IMR-90 (cell line): Measurements from ENCODE around the gene CYP27B1. TPM values are rescaled to one million over a fixed set of nuclear protein-coding genes. Genes with fewer than 3 reads are reported as not detected.

Experiments used
- ATAC-seq: fragments of 200-7000 bp; cut with Tn5 transposase; 2 replicates; pipeline ENCODE4 v1.9.1; 2020; ENCODE audit warnings: low read depth, mild to moderate bottlenecking, moderate library complexity
- BruUV-seq: library from RNA; stranded (reverse); fragments of 400-500 nt; replicated peaks from 2 replicates; lab custom pipeline; 2021; lab: Mats Ljungman, UMichigan
- CTCF ChIA-PET: fragments of 300-600 bp; formaldehyde crosslinking; extraction: SDS; loops from one replicate; lab custom pipeline; 2021; ENCODE audit warnings: antibody characterized with exemption; lab: Yijun Ruan, JAX
- POLR2A ChIA-PET: fragments of 300-600 bp; sonication (Branson Sonifier 250); formaldehyde crosslinking; loops from one replicate; lab custom pipeline; 2022; ENCODE audit warnings: antibody characterized with exemption; ENCODE audit not compliant: unreplicated experiment; lab: Charles Lee
- DNase-seq: peaks from one replicate; pipeline ENCODE4 v3.0.0; 2013
- H2AFZ ChIP-seq: replicated peaks from 2 replicates; pipeline ENCODE3; 2013; ENCODE audit warnings: low read length, mild to moderate bottlenecking; ENCODE audit not compliant: poor library complexity
- H2AK5ac ChIP-seq: 2 replicates; pipeline ENCODE4 v1.6.1; 2013; ENCODE audit warnings: low read depth, low read length, inconsistent platforms
- H2AK9ac ChIP-seq: replicated peaks from 2 replicates; pipeline ENCODE3; 2013; ENCODE audit warnings: mild to moderate bottlenecking, low read depth, low read length, moderate library complexity; ENCODE audit not compliant: poor library complexity
- H2BK120ac ChIP-seq: 2 replicates; pipeline ENCODE4 v1.6.1; 2013; ENCODE audit warnings: low read depth, low read length, inconsistent platforms
- H2BK15ac ChIP-seq: 3 replicates; pipeline ENCODE4 v1.6.1; 2013; ENCODE audit warnings: low read depth, low read length, inconsistent platforms
- H2BK20ac ChIP-seq: 2 replicates; pipeline ENCODE4 v1.6.1; 2013; ENCODE audit warnings: low read depth, mild to moderate bottlenecking, inconsistent platforms, low read length, moderate library complexity
- H2BK5ac ChIP-seq: 2 replicates; pipeline ENCODE4 v1.6.1; 2013; ENCODE audit warnings: mild to moderate bottlenecking, low read depth, low read length, inconsistent platforms; ENCODE audit not compliant: poor library complexity, severe bottlenecking
- H3K14ac ChIP-seq: replicated peaks from 2 replicates; pipeline ENCODE4 v1.6.1; 2013; ENCODE audit warnings: low read depth, low read length, inconsistent platforms
- H3K18ac ChIP-seq: 2 replicates; pipeline ENCODE4 v1.6.1; 2013; ENCODE audit warnings: low read depth, low read length, control low read depth
- H3K23ac ChIP-seq: 2 replicates; pipeline ENCODE4 v1.6.1; 2013; ENCODE audit warnings: low read depth, low read length, inconsistent platforms
- H3K27ac ChIP-seq: 2 replicates; pipeline ENCODE4 v1.5.1; 2013; ENCODE audit warnings: mild to moderate bottlenecking, control low read depth, low read length; ENCODE audit not compliant: insufficient read depth
- H3K27me3 ChIP-seq: 2 replicates; pipeline ENCODE4 v1.6.1; 2013; ENCODE audit warnings: low read length; ENCODE audit not compliant: control insufficient read depth, insufficient read depth
- H3K36me3 ChIP-seq: 2 replicates; pipeline ENCODE4 v1.6.1; 2013; ENCODE audit warnings: low read length, mixed read lengths; ENCODE audit not compliant: control insufficient read depth, insufficient read depth
- H3K4ac ChIP-seq: 2 replicates; pipeline ENCODE4 v1.6.1; 2013; ENCODE audit warnings: low read depth, low read length, inconsistent platforms
- H3K4me1 ChIP-seq: 2 replicates; pipeline ENCODE4 v1.6.1; 2013; ENCODE audit warnings: low read length, mixed read lengths; ENCODE audit not compliant: control insufficient read depth, insufficient read depth
- H3K4me2 ChIP-seq: 2 replicates; pipeline ENCODE4 v1.6.1; 2013; ENCODE audit warnings: low read depth, mild to moderate bottlenecking, control low read depth, low read length, moderate library complexity
- H3K4me3 ChIP-seq: 2 replicates; pipeline ENCODE4 v1.5.1; 2013; ENCODE audit warnings: low read depth, mild to moderate bottlenecking, control low read depth, low read length, moderate library complexity; ENCODE audit not compliant: insufficient read depth
- H3K56ac ChIP-seq: 2 replicates; pipeline ENCODE4 v1.6.1; 2013; ENCODE audit warnings: low read length, inconsistent platforms; ENCODE audit not compliant: insufficient read depth; ENCODE audit errors: extremely low read depth
- H3K79me1 ChIP-seq, 2 experiments: 2 replicates each; pipeline ENCODE4 v1.6.1; 2013; ENCODE audit warnings: low read length in 2 of 2, inconsistent platforms in 1 of 2, low read depth in 1 of 2
- H3K9ac ChIP-seq: 2 replicates; pipeline ENCODE4 v1.6.1; 2013; ENCODE audit warnings: low read depth, low read length, control low read depth
- H3K9me1 ChIP-seq: 2 replicates; pipeline ENCODE4 v1.6.1; 2013; ENCODE audit warnings: low read length, inconsistent platforms; ENCODE audit not compliant: insufficient read depth
- H3K9me3 ChIP-seq: 2 replicates; pipeline ENCODE4 v1.6.1; 2013; ENCODE audit warnings: low read length; ENCODE audit not compliant: control insufficient read depth, insufficient read depth
- H4K20me1 ChIP-seq: 2 replicates; pipeline ENCODE4 v1.6.1; 2013; ENCODE audit warnings: low read length, inconsistent platforms; ENCODE audit not compliant: insufficient read depth
- H4K5ac ChIP-seq: 2 replicates; pipeline ENCODE4 v1.6.1; 2013; ENCODE audit warnings: mild to moderate bottlenecking, low read depth, low read length, control low read depth
- H4K8ac ChIP-seq, 2 experiments: 2 replicates each; pipeline ENCODE4 v1.6.1; 2013; ENCODE audit warnings: low read depth in 2 of 2, low read length in 2 of 2, control low read depth in 1 of 2, inconsistent platforms in 1 of 2
- H4K91ac ChIP-seq: 2 replicates; pipeline ENCODE4 v1.6.1; 2013; ENCODE audit warnings: low read depth, low read length, inconsistent platforms; ENCODE audit not compliant: insufficient read depth
- WGBS, 2 experiments: methylation state at CpG; one replicate each; pipeline versions ENCODE4 v1.1.5 to v1.1.7; 2013; ENCODE audit warnings: missing lambda C conversion rate in 2 of 2; ENCODE audit not compliant: insufficient read length in 1 of 2; ENCODE audit errors: extremely low coverage in 2 of 2; 5-methylcytosine and 5-hydroxymethylcytosine counted together
- dilution Hi-C: fragments of 300-500 bp; cut with HindIII; formaldehyde crosslinking; loops from one replicate; pipeline ENCODE4 v1.14.3; 2018; ENCODE audit warnings: low sequenced_read_pairs; ENCODE audit not compliant: unreplicated experiment
- in situ Hi-C: fragments of 300-500 bp; cut with MboI; formaldehyde crosslinking; loops from 3 replicates; pipeline ENCODE4 v1.14.3; 2019; ENCODE audit warnings: low sequenced_read_pairs, inconsistent platforms, mixed read lengths
- intact Hi-C: fragments of 100-400 bp; cut with micrococcal nuclease; formaldehyde crosslinking; loops from 2 replicates; pipeline ENCODE4 v1.10.0; 2022
- polyA plus RNA-seq, 3 experiments: library from polyadenylated mRNA; depleted of rRNA; stranded (reverse); fragments of >200 nt; gene quantifications; 2 replicates each; pipeline ENCODE4 v1.2.3, GENCODE V29; 2012; ENCODE audit warnings: low replicate concordance in 1 of 3
- total RNA-seq: library from RNA; depleted of rRNA; stranded (reverse); fragments of >200 nt; gene quantifications from 2 replicates; pipeline ENCODE4 v1.2.3, GENCODE V29; 2012
- TF ChIP-seq, protein P1 (sequence below): fragments of 150-350 bp; IDR thresholded peaks from 2 replicates; pipeline ENCODE4 v1.6.1; 2016; ENCODE audit warnings: low read depth, mild to moderate bottlenecking, low read length, moderate library complexity, borderline replicate concordance

The CYP27B1 gene
- total and polyA plus RNA-seq, 2 of the 4 experiments (the other 2 are of a cell fraction) = 0.36 to 1.3 TPM

GRCh38 chr12:57718641-57719528, 48.0 kb downstream of the CYP27B1 start:
- Histone ChIP-seq H4K5ac (no peak overlapping the region), H2AFZ (no peak overlapping the region), H2BK5ac (no peak overlapping the region), H2BK15ac (no peak overlapping the region), H4K20me1 (no peaks in the 10 kb centered on the region), H2BK20ac (no peak overlapping the region), H4K91ac (no peak overlapping the region), H3K9ac (no peak overlapping the region), H3K27me3 (no peaks in the 10 kb centered on the region), H3K4me2 (no peak overlapping the region), H3K36me3 (peaks cover 51% of the 10 kb centered on the region), H2AK5ac (no peak overlapping the region), H3K18ac (no peak overlapping the region), H3K9me3 (no peaks in the 10 kb centered on the region), H3K4me3 (no peak overlapping the region), H2BK120ac (no peak overlapping the region), H4K8ac (no peak overlapping the region), H3K4me1 (no peaks in the 10 kb centered on the region), H3K9me1 (peaks cover 3% of the 10 kb centered on the region; the same call in 1 of the 2 replicates), H3K4ac (no peak overlapping the region), H3K23ac (no peak overlapping the region), H3K14ac (no peak overlapping the region), H2AK9ac (no peak overlapping the region), H3K56ac (no peak overlapping the region), H3K27ac (no peak overlapping the region), H3K79me1 (no peaks in the 10 kb centered on the region)
- no peak for DNase-seq
- ChIA-PET CTCF (no interaction called here), POLR2A (no interaction called here)
- 100% methylated on average over 3 of the region's 15 CpGs; no CpG with 5 or more reads in 1 of the 2 experiments for WGBS, 2 experiments
- in situ Hi-C loops = no loop called here
- intact Hi-C loops = no loop called here
- TF ChIP-seq, protein P1, sequence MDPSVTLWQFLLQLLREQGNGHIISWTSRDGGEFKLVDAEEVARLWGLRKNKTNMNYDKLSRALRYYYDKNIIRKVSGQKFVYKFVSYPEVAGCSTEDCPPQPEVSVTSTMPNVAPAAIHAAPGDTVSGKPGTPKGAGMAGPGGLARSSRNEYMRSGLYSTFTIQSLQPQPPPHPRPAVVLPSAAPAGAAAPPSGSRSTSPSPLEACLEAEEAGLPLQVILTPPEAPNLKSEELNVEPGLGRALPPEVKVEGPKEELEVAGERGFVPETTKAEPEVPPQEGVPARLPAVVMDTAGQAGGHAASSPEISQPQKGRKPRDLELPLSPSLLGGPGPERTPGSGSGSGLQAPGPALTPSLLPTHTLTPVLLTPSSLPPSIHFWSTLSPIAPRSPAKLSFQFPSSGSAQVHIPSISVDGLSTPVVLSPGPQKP = no peak
- dilution Hi-C loops = no loop called here
- no TSS peak for BruUV-seq
- ATAC-seq = no peak
